GM19025 (cell line): ENCODE results near the gene TRIM65.

ENCODE experiments used
- ATAC-seq: cut with Tn5 transposase; IDR thresholded peaks from one replicate; pipeline ENCODE4 v1.9.1; 2021; ENCODE audit warnings: mild to moderate bottlenecking, low read depth, moderate library complexity; ENCODE audit not compliant: unreplicated experiment

The TRIM65 gene

GRCh38 chr17:75896415-75897159, at the start of gene TRIM65:
TRIM65 (minus strand) TSS chr17:75896951; CDS start chr17:75896937, 14 bp downstream.
- ATAC-seq = peak; percentile 67

GRCh38 chr17:75945211-75945610, 48.5 kb upstream of the TRIM65 start:
- ATAC-seq = no peak

- ATAC-seq = no peak
Measured at GRCh38 chr17:75943491-75943890, 46.7 kb upstream of the TRIM65 start.

GRCh38 chr17:75942473-75942872, 45.7 kb upstream of the TRIM65 start:
- no peak for ATAC-seq

- no peak for ATAC-seq
Measured at GRCh38 chr17:75941442-75941819, 44.7 kb upstream of the TRIM65 start.

GRCh38 chr17:75940727-75941441, 44.1 kb upstream of the TRIM65 start, which contains the start of gene FBF1:
FBF1 (minus strand) TSS chr17:75941042; CDS start chr17:75938149, 2,893 bp downstream.
- ATAC-seq = peak; percentile 98

- no peak for ATAC-seq
Measured at GRCh38 chr17:75937652-75938051, 40.9 kb upstream of the TRIM65 start.

- ATAC-seq = no peak
Measured at GRCh38 chr17:75933808-75934207, 37.1 kb upstream of the TRIM65 start.

GRCh38 chr17:75932852-75933251, 36.1 kb upstream of the TRIM65 start:
- no peak for ATAC-seq

GRCh38 chr17:75931062-75931461, 34.3 kb upstream of the TRIM65 start:
- ATAC-seq = no peak

- ATAC-seq = no peak
Measured at GRCh38 chr17:75927286-75927922, 30.7 kb upstream of the TRIM65 start.

- no peak for ATAC-seq
Measured at GRCh38 chr17:75926456-75926855, 29.7 kb upstream of the TRIM65 start.

- no peak for ATAC-seq
Measured at GRCh38 chr17:75925912-75926311, 29.2 kb upstream of the TRIM65 start.

- ATAC-seq = no peak
Measured at GRCh38 chr17:75925103-75925502, 28.4 kb upstream of the TRIM65 start.

- ATAC-seq = no peak
Measured at GRCh38 chr17:75922963-75923874, 26.5 kb upstream of the TRIM65 start.

GRCh38 chr17:75922173-75922961, 25.6 kb upstream of the TRIM65 start:
- no peak for ATAC-seq

- ATAC-seq = no peak
Measured at GRCh38 chr17:75921596-75921995, 24.8 kb upstream of the TRIM65 start.

- ATAC-seq = no peak
Measured at GRCh38 chr17:75920045-75920560, 23.4 kb upstream of the TRIM65 start.

- no peak for ATAC-seq
Measured at GRCh38 chr17:75919611-75920010, 22.9 kb upstream of the TRIM65 start.
